ENCODE data around the gene GSE1.

GRCh38 chr16:85593494-85594221, 19.5 kb upstream of the GSE1 start:
- TF ChIP-seq ZFX (IDR thresholded peaks at IDR 0.05; ENCODE audit: borderline replicate concordance), result no peak
- no peak for TF ChIP-seq CTCF (IDR thresholded peaks at IDR 0.05)
